Measurements from ENCODE around the gene SIK1. TPM values are rescaled to one million over a fixed set of nuclear protein-coding genes. Genes with fewer than 3 reads are reported as not detected.
"Not testable (repeated sequence)": the region's sequence is repeated elsewhere in the genome, so short reads cannot be mapped to it uniquely, and the experiment has no call there.

The SIK1 gene
- polyA plus RNA-seq, 3 donors from 2014 or later: 0.08 to 1.2 TPM; not detected in 1

GRCh38 chr21:43383351-43383750 lies 43.6 kb downstream of the SIK1 start:
- DNase-seq; H3K27ac Mint-ChIP-seq; H3K27me3 Mint-ChIP-seq (ENCODE audit: low read depth in 3 of 3); H3K4me1 Mint-ChIP-seq; H3K4me3 Mint-ChIP-seq; H3K9me3 Mint-ChIP-seq; H3K36me3 Mint-ChIP-seq: not testable (repeated sequence)

DNA sequence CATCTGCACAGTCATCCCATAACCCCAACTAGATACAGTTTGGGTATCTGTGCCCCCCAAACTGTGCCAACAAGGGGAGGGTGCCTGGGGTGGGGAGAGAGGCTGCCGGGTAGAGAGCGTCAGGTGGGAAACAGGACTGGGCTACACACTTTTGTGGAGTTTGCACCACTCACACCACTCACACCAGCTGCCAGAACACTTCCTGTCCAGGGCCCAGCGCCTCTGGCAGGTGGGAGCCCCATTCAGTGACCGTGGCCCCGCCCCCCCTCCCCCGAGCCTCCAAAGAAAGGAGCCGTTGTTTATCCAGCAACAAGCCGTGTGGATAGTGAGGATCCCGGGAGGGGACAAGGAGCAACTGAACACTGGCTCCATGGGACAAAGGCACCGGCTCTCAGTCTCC lies 44.0 kb downstream of the SIK1 start:
- DNase-seq: peak in 2 of 3 donors; percentile 24 to 35
- H3K4me1 Mint-ChIP-seq; H3K27me3 Mint-ChIP-seq (ENCODE audit: low read depth in 3 of 3); H3K4me3 Mint-ChIP-seq; H3K36me3 Mint-ChIP-seq; H3K9me3 Mint-ChIP-seq: not testable (repeated sequence)
- peak overlapping the region in 2 of 6 donors; percentile 65 to 80 for H3K27ac Mint-ChIP-seq

DNA sequence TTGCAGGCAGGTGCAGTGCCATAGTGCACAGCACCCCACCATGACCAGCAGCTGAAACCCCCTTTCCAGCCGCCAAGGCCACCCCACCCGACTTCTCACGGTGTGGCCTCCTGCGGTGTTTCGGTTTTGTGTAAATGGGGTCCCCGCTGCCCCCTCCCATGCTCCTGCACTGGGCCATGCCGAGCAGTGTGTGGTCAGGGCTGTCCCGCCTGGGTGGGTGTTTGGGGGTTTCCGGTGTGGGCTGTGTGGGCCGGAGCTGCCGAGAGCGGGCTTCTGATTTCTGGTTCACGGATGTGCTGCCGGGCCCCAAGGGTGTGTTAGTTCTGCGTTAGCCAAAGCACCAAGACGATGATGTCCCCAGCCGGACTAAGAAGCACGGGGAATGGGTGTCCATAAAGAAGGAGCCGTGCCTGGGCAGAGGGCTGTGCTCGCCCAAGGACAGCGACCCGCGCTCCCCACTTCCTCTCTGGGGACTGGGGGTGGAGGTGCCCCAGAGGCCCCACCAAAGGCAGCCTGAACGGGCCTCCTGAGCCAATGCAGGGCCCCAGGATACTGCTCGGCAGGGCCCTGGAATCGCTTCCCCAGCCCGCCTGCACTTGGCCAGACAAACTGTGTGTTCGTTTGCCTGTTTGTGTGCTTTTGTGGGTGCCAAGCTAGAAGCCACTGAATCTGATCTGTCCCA lies 45.9 kb downstream of the SIK1 start:
- H3K27ac Mint-ChIP-seq; DNase-seq; H3K4me3 Mint-ChIP-seq; H3K9me3 Mint-ChIP-seq; H3K27me3 Mint-ChIP-seq (ENCODE audit: low read depth in 3 of 3); H3K4me1 Mint-ChIP-seq; H3K36me3 Mint-ChIP-seq: not testable (repeated sequence)

- DNase-seq; H3K36me3 Mint-ChIP-seq; H3K27me3 Mint-ChIP-seq (ENCODE audit: low read depth in 3 of 3); H3K9me3 Mint-ChIP-seq; H3K4me3 Mint-ChIP-seq; H3K27ac Mint-ChIP-seq; H3K4me1 Mint-ChIP-seq: not testable (repeated sequence)
Measured at GRCh38 chr21:43380337-43380736, 46.6 kb downstream of the SIK1 start.

DNA sequence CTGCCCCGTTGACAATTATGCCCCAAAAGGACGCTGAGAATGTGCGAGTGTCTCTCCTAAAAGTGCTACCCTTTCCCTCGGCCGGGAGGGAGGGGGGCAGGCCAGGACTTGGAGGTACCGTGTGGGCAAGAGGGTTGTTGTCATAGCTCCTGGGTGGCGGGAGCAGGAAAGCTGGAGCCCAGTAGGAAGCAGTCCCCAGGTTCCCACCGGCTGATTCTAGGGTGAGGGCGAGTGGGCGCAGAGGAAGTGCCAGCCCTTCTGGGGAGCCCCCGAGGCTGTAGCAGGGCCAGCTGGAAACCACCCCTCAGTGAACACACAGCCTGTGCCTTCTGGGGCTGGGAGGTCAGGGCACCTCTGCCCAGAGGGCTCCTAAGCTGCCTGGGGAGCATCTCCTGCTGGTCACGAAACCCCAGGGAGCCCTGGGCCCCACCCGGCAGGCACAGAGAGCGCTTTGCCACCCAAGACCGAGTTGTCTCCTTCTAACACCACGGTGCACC lies 47.3 kb downstream of the SIK1 start:
- not testable (repeated sequence) for H3K27me3 Mint-ChIP-seq (ENCODE audit: low read depth in 3 of 3); H3K27ac Mint-ChIP-seq; H3K9me3 Mint-ChIP-seq; H3K4me3 Mint-ChIP-seq; H3K36me3 Mint-ChIP-seq; DNase-seq; H3K4me1 Mint-ChIP-seq

GRCh38 chr21:43376478-43376882 lies 50.5 kb downstream of the SIK1 start:
- no peaks in the 10 kb centered on the region for H3K9me3 Mint-ChIP-seq
- H3K4me3 Mint-ChIP-seq: no peak overlapping the region
- DNase-seq: no peak
- H3K4me1 Mint-ChIP-seq: peaks cover 0 to 10% of the 10 kb centered on the region in 2 donors
- H3K27ac Mint-ChIP-seq: peak overlapping the region in 1 of 6 donors; percentile 53
- H3K27me3 Mint-ChIP-seq (ENCODE audit: low read depth in 3 of 3): peaks cover 0 to 5% (median 3%) of the 10 kb centered on the region in 3 donors
- H3K36me3 Mint-ChIP-seq: no peaks in the 10 kb centered on the region

- Mint-ChIP-seq H3K4me3 (no peak overlapping the region), H3K4me1 (peaks cover 0 to 10% of the 10 kb centered on the region in 2 donors), H3K36me3 (no peaks in the 10 kb centered on the region), H3K27ac (no peak overlapping the region), H3K9me3 (no peaks in the 10 kb centered on the region), H3K27me3 (ENCODE audit: low read depth in 3 of 3) (peaks cover 0 to 5% (median 3%) of the 10 kb centered on the region in 3 donors)
- no peak for DNase-seq
Measured at GRCh38 chr21:43375837-43376477, 51.0 kb downstream of the SIK1 start.

GRCh38 chr21:43375006-43375836 lies 51.7 kb downstream of the SIK1 start:
- no peak for DNase-seq
- Mint-ChIP-seq H3K27me3 (ENCODE audit: low read depth in 3 of 3) (peaks cover 2 to 5% (median 3%) of the 10 kb centered on the region in 3 donors), H3K9me3 (no peaks in the 10 kb centered on the region), H3K27ac (peak overlapping the region in 1 of 6 donors; percentile 6), H3K4me1 (peaks cover 0 to 10% of the 10 kb centered on the region in 2 donors), H3K36me3 (no peaks in the 10 kb centered on the region), H3K4me3 (no peak overlapping the region)

- H3K36me3 Mint-ChIP-seq: no peaks in the 10 kb centered on the region
- no peaks in the 10 kb centered on the region for H3K9me3 Mint-ChIP-seq
- H3K27ac Mint-ChIP-seq: peak overlapping the region in 1 of 6 donors; percentile 12
- no peak for DNase-seq
- H3K27me3 Mint-ChIP-seq (ENCODE audit: low read depth in 3 of 3): peaks cover 2 to 5% (median 3%) of the 10 kb centered on the region in 3 donors
- H3K4me1 Mint-ChIP-seq: peaks cover 0 to 10% of the 10 kb centered on the region in 2 donors
- no peak overlapping the region for H3K4me3 Mint-ChIP-seq
Measured at GRCh38 chr21:43374228-43374885, 52.6 kb downstream of the SIK1 start.

- no peaks in the 10 kb centered on the region for H3K9me3 Mint-ChIP-seq
- peaks cover 0 to 10% of the 10 kb centered on the region in 2 donors for H3K4me1 Mint-ChIP-seq
- DNase-seq: no peak
- no peak overlapping the region for H3K4me3 Mint-ChIP-seq
- H3K27ac Mint-ChIP-seq: peak overlapping the region in 2 of 6 donors; percentile 46 to 53
- no peaks in the 10 kb centered on the region for H3K36me3 Mint-ChIP-seq
- H3K27me3 Mint-ChIP-seq (ENCODE audit: low read depth in 3 of 3): peaks cover 2 to 8% (median 3%) of the 10 kb centered on the region in 3 donors
Measured at GRCh38 chr21:43373362-43374227, 53.3 kb downstream of the SIK1 start.

GRCh38 chr21:43372663-43373361 lies 54.1 kb downstream of the SIK1 start:
- Mint-ChIP-seq H3K27me3 (ENCODE audit: low read depth in 3 of 3) (peaks cover 2 to 8% (median 3%) of the 10 kb centered on the region in 3 donors), H3K27ac (peak overlapping the region in 2 of 6 donors; percentile 77 to 92), H3K4me1 (peaks cover 0 to 10% of the 10 kb centered on the region in 2 donors), H3K4me3 (no peak overlapping the region), H3K9me3 (no peaks in the 10 kb centered on the region), H3K36me3 (no peaks in the 10 kb centered on the region)
- DNase-seq: peak in 2 of 3 donors; percentile 52 to 70

- Mint-ChIP-seq H3K4me3 (no peak overlapping the region), H3K27me3 (ENCODE audit: low read depth in 3 of 3) (peaks cover 3 to 8% (median 4%) of the 10 kb centered on the region in 3 donors), H3K27ac (peak overlapping the region in 2 of 6 donors; percentile 63 to 92), H3K9me3 (no peaks in the 10 kb centered on the region), H3K4me1 (peaks cover 0 to 10% of the 10 kb centered on the region in 2 donors), H3K36me3 (no peaks in the 10 kb centered on the region)
- DNase-seq: no peak
Measured at GRCh38 chr21:43371786-43372185, 55.1 kb downstream of the SIK1 start.

Measured in immature natural killer cell (primary cell).